LNCAP (cell line): ENCODE measurements around the gene MMP10.

Source experiments
- TF ChIP-seq, protein P1 (sequence below): fragments of 450-650 bp; IDR thresholded peaks from 2 replicates; pipeline ENCODE4 v1.5.1; 2017; ENCODE audit warnings: mild to moderate bottlenecking

MMP10 gene

DNA sequence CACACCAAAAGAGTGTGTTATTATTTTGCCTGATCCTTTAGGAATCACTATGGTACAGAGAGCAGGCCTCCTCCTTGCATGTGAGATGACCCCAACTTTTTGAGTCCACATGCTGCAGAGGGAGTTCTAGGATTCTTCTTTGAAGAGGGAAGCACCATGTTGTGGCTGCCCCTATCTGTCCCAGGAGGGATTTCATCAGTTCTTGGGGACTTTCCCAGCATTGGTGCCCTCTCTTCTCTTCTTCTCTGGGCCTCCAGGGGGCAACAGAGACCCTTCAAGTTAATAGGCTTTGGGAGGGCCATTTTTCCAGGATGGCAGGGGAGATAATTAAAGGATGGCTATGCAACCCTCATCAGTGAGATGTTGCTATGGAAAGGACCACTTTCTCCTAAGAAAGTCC, 14.0 kb upstream of the MMP10 start:
- TF ChIP-seq, protein P1, sequence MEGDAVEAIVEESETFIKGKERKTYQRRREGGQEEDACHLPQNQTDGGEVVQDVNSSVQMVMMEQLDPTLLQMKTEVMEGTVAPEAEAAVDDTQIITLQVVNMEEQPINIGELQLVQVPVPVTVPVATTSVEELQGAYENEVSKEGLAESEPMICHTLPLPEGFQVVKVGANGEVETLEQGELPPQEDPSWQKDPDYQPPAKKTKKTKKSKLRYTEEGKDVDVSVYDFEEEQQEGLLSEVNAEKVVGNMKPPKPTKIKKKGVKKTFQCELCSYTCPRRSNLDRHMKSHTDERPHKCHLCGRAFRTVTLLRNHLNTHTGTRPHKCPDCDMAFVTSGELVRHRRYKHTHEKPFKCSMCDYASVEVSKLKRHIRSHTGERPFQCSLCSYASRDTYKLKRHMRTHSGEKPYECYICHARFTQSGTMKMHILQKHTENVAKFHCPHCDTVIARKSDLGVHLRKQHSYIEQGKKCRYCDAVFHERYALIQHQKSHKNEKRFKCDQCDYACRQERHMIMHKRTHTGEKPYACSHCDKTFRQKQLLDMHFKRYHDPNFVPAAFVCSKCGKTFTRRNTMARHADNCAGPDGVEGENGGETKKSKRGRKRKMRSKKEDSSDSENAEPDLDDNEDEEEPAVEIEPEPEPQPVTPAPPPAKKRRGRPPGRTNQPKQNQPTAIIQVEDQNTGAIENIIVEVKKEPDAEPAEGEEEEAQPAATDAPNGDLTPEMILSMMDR = peak; percentile 39

DNA sequence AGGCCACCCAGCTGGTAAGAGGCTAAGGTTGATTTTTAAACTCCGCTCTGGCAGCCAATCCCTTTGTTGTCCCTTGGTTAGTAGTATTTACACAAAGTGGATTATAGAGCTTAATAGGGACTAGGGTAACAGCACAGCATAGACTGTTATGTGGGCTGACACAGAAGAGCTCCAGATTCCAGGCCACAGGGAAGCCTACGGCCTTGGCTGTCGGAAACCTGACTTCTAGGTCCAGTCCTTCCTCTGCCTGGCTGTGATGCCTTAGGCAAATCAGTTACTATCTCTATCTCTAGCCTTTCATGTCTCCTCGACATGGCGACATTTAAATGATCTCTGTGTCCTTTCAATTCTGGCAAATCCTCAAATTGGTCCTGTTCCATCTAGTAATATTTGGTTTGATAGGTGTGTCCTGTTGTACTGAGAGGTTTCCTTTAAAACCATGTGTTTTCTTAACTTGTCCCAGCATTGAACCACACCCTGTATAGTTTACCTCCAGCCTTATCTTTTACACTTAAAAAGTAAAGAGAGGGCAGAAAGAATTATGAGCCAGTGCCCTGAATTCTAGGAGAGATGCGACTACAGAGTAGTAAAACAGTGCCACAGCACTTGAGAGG, 13.4 kb upstream of the MMP10 start:
- TF ChIP-seq, protein P1 = no peak

DNA sequence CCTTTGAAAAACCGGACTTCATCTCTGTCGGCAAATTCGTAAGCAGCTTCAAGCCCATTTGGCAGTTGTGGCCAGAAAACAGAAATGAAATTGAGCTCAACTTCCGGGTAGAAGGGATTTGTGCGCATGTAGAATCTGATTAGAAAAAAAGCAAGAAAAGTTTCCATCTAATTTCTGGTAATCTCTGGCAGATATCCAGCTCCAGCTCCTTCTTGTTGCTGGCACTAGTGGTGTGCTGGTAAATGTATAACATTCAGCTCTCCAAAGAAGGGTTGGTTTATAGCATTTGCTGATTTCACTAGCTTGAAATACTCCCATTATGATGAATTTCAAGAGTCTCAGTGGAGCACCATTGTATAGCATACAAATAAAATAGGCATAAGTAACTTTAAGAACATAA, 12.2 kb upstream of the MMP10 start:
- TF ChIP-seq, protein P1 = no peak

DNA sequence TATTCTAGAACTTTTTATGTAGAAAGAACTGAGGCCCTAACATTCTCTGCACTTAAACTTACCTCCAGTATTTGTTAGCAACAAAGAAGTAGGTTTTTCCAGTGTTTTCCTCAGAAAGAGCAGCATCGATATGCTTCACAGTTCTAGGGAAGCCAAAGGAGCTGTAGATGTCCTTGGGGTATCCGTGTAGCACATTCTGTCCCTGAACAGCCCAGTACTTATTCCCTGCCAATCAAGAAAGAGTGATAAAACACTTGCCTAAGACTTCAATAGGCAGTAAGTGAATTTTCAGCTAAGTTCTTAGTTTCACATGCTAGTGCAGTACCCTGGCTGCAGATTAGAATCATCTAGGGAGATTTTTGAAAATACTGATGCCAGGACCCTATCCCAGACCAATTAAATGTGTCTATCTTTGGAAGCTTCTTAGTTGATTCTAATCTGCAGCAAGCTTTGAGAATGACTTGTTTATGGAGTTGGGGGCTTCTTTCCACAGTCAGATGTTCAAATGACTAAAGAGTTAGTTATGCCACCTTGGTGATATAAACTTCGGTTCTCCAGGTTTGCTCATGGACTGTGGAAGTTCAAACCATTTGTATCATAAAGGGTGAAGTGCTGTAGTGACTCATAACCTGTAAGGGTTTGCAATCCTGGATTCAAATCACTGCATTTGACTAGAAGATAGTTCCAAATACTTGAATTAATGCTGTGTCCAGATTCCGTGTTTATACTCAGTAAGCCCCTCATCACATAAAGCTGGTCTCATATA, 11.0 kb upstream of the MMP10 start:
- TF ChIP-seq, protein P1 = no peak

DNA sequence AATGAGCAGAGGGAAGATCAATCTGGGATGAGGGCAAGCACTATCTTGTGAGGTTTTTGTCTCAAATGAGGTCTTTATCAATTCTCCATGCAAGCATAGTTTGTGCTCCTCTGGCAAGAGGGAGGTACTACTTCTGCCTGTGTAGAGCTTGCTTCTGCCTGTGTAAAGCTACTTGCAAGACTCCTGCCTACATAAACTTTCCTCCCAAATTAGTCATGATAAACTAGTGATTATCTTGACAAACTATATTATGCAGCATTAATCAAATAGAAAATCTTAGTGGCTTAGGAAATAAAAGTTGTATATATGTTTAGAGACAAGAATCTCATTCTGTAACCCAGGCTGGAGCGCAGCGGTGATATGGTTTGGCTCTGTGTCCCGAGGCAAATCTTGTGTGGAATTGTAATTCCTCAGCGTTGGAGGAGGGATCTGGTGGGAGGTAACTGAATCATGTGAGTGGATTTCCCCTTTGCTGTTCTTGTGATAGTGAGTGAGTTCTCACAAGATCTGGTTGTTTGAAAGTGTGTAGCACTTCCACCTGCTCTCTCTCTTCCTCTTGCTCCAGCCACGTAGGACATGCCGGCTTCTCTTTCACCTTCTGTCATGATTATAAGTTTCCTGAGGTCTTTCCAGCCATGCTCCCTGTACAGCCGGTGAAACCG, 8.0 kb upstream of the MMP10 start:
- TF ChIP-seq, protein P1 = no peak

DNA sequence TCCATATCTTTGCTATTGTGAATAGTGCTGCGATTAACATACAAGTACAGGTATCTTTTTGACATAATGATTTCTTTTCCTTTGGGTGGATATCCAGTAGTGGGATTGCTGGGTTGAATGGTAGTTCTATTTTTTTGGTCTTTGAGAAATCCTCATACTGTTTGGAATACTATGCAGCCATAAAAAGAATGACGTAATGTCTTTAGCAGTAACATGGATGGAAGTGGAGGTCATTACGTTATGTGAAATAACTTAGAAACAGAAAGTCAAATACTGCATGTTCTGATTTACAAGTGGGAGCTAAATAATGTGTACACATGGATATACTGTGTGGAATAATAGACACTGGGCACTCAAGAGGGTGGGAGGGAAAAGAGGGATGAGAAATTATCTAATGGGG, 4.0 kb upstream of the MMP10 start:
- TF ChIP-seq, protein P1 = no peak

DNA sequence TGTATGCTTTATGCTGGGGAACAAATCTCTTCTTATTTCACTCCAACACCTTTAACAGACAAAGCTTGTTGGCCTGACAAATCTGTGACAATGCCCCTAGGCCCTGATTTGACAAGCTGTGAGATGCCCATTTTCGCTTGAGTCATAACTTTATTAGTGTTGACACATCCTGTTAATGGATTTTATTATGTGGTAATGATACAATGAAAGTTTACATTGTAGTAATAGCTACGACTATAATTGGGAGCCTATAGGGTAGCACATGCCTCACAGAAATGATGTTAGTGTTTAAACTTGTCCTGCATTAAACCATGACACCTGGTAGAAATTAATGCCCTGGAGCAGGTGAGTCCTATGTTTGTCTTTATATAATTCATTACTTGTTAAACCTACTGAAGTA, 3.3 kb upstream of the MMP10 start:
- TF ChIP-seq, protein P1 = no peak
